Measurements from ENCODE around the gene ZDBF2.

The ZDBF2 gene

DNA sequence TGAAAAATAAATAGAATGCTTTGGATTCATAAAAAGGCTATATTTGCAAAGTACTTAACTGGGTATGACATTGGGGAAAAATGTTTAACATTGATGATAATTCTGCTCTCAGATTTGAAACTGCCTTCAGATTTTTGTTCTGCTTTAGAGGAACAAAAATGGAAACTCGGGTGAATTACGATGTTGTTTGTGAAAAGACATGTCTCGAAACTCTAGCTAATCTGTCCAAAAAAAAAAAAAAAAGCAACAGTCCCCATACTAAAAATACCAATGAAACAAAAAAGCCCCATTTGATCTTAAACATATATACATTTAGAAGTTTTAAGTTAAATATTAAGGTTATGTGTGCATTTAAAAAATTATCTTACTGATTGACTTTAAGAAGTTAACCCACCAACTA lies 3.0 kb downstream of the ZDBF2 start:
- peaks cover 45% of the 10 kb centered on the region for H3F3A ChIP-seq (ENCODE audit: insufficient read depth)
- H3K4me2 ChIP-seq (ENCODE audit: low read depth, low read length, poor library complexity, severe bottlenecking): peak overlapping the region; percentile 82
- H3K79me2 ChIP-seq (ENCODE audit: insufficient read depth, low read length): peaks cover 47% of the 10 kb centered on the region
- H2AFZ ChIP-seq (ENCODE audit: low read depth, low read length, severe bottlenecking): no peak overlapping the region
- TF ChIP-seq, protein P1, sequence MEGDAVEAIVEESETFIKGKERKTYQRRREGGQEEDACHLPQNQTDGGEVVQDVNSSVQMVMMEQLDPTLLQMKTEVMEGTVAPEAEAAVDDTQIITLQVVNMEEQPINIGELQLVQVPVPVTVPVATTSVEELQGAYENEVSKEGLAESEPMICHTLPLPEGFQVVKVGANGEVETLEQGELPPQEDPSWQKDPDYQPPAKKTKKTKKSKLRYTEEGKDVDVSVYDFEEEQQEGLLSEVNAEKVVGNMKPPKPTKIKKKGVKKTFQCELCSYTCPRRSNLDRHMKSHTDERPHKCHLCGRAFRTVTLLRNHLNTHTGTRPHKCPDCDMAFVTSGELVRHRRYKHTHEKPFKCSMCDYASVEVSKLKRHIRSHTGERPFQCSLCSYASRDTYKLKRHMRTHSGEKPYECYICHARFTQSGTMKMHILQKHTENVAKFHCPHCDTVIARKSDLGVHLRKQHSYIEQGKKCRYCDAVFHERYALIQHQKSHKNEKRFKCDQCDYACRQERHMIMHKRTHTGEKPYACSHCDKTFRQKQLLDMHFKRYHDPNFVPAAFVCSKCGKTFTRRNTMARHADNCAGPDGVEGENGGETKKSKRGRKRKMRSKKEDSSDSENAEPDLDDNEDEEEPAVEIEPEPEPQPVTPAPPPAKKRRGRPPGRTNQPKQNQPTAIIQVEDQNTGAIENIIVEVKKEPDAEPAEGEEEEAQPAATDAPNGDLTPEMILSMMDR (IDR thresholded peaks at IDR 0.05; ENCODE audit: insufficient read depth, low read length, poor library complexity, severe bottlenecking): no peak
- TF ChIP-seq EZH2phosphoT487 (conservative IDR thresholded peaks at IDR 0.05; ENCODE audit: low read length): no peak
- H3K27ac ChIP-seq (ENCODE audit: low read depth, low read length): peak overlapping the region; percentile 97
- no peaks in the 10 kb centered on the region for H3K9me2 ChIP-seq (replicated peaks; ENCODE audit: insufficient read depth, low read length)
- no peaks in the 10 kb centered on the region; the same call in 1 of the 2 replicates for H3K9me3 ChIP-seq (ENCODE audit: insufficient read depth, low read length)
- peaks cover 17% of the 10 kb centered on the region for H3K36me3 ChIP-seq (ENCODE audit: low read length)
- H3K9ac ChIP-seq (ENCODE audit: low read length): peak overlapping the region; percentile 67
- peak overlapping the region; percentile 61 for H3K4me3 ChIP-seq (ENCODE audit: insufficient read depth, low read length, poor library complexity, severe bottlenecking)
- H3K27me3 ChIP-seq (ENCODE audit: low read length): no peaks in the 10 kb centered on the region
- no peaks in the 10 kb centered on the region for H4K20me1 ChIP-seq (ENCODE audit: low read depth, low read length)

GRCh38 chr2:206282746-206283145 lies 8.3 kb downstream of the ZDBF2 start:
- peaks cover 53% of the 10 kb centered on the region for H3K36me3 ChIP-seq (ENCODE audit: low read length)
- H3K9me3 ChIP-seq (ENCODE audit: insufficient read depth, low read length): peaks cover 11% of the 10 kb centered on the region; the same call in 1 of the 2 replicates
- H3K27me3 ChIP-seq (ENCODE audit: low read length): no peaks in the 10 kb centered on the region
- H3K4me2 ChIP-seq (ENCODE audit: low read depth, low read length, poor library complexity, severe bottlenecking): no peak overlapping the region
- no peak overlapping the region for H2AFZ ChIP-seq (ENCODE audit: low read depth, low read length, severe bottlenecking)
- H3K4me3 ChIP-seq (ENCODE audit: insufficient read depth, low read length, poor library complexity, severe bottlenecking): no peak overlapping the region
- no peak for TF ChIP-seq EZH2phosphoT487 (conservative IDR thresholded peaks at IDR 0.05; ENCODE audit: low read length)
- TF ChIP-seq, protein P1 (IDR thresholded peaks at IDR 0.05; ENCODE audit: insufficient read depth, low read length, poor library complexity, severe bottlenecking): no peak
- H3K27ac ChIP-seq (ENCODE audit: low read depth, low read length): no peak overlapping the region
- H3K79me2 ChIP-seq (ENCODE audit: insufficient read depth, low read length): peaks cover 66% of the 10 kb centered on the region
- H4K20me1 ChIP-seq (ENCODE audit: low read depth, low read length): no peaks in the 10 kb centered on the region
- no peak overlapping the region for H3K9ac ChIP-seq (ENCODE audit: low read length)
- H3K9me2 ChIP-seq (replicated peaks; ENCODE audit: insufficient read depth, low read length): no peaks in the 10 kb centered on the region
- H3F3A ChIP-seq (ENCODE audit: insufficient read depth): peaks cover 6% of the 10 kb centered on the region

- H3K79me2 ChIP-seq (ENCODE audit: insufficient read depth, low read length): peaks cover 72% of the 10 kb centered on the region
- H3K27me3 ChIP-seq (ENCODE audit: low read length): no peaks in the 10 kb centered on the region
- H3K27ac ChIP-seq (ENCODE audit: low read depth, low read length): no peak overlapping the region
- H3K4me3 ChIP-seq (ENCODE audit: insufficient read depth, low read length, poor library complexity, severe bottlenecking): no peak overlapping the region
- H2AFZ ChIP-seq (ENCODE audit: low read depth, low read length, severe bottlenecking): no peak overlapping the region
- no peak overlapping the region for H3K4me2 ChIP-seq (ENCODE audit: low read depth, low read length, poor library complexity, severe bottlenecking)
- no peaks in the 10 kb centered on the region for H3K9me2 ChIP-seq (replicated peaks; ENCODE audit: insufficient read depth, low read length)
- peaks cover 11% of the 10 kb centered on the region; the same call in 1 of the 2 replicates for H3K9me3 ChIP-seq (ENCODE audit: insufficient read depth, low read length)
- H3K36me3 ChIP-seq (ENCODE audit: low read length): peaks cover 76% of the 10 kb centered on the region
- H3F3A ChIP-seq (ENCODE audit: insufficient read depth): no peaks in the 10 kb centered on the region; the same call in 1 of the 2 replicates
- H3K9ac ChIP-seq (ENCODE audit: low read length): no peak overlapping the region
- TF ChIP-seq, protein P1 (IDR thresholded peaks at IDR 0.05; ENCODE audit: insufficient read depth, low read length, poor library complexity, severe bottlenecking): no peak
- no peak for TF ChIP-seq EZH2phosphoT487 (conservative IDR thresholded peaks at IDR 0.05; ENCODE audit: low read length)
- no peaks in the 10 kb centered on the region for H4K20me1 ChIP-seq (ENCODE audit: low read depth, low read length)
Observed at GRCh38 chr2:206287197-206287596, 12.7 kb downstream of the ZDBF2 start.
